Measurements from ENCODE around the gene SUZ12.

GRCh38 chr17:31903401-31903800 lies 33.4 kb upstream of the SUZ12 start:
- TF ChIP-seq CTCF (IDR thresholded peaks at IDR 0.05; ENCODE audit: low read length) (no peak), EZH2 (IDR thresholded peaks at IDR 0.05; ENCODE audit: borderline replicate concordance, low read length) (no peak)
